GM21526 (cell line): ENCODE data around the gene CELSR1.

ENCODE experiments used
- ATAC-seq: cut with Tn5 transposase; IDR thresholded peaks from one replicate; pipeline ENCODE4 v1.9.1; 2021; ENCODE audit warnings: moderate library complexity; ENCODE audit not compliant: unreplicated experiment, low FRiP score

The CELSR1 gene

DNA sequence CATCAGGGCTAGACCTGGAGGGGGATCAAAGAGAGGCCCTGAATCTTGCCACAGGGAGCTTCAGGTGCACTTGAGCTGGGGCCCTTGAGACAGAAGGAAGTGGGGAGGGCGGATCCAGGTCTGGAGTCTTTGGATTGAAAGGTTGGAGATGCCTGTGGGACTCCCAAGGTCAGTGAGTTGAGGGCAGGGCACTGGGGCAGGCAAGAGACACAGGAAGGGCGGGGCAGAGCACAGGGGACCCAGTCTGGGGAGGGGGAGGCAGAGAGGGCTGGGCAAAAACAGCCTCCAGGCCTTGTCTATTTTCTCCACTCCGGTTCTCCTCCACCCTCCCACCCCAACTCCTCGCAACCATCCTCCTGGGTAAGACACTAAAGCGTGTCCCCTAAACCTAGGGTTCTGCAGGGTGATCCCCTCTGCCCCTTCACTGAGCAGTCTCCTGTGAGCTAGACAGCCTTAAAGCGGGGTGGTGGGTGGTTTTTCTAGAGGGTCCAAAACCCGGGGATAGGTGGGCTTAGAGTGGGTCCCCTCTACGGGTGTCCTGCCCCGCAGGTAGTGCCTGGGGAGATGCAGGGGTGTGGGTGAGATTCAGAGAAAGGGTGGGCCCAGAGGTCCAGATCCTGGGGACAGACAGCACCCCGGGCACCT is 38.6 kb upstream of the CELSR1 start:
- ATAC-seq, result no peak

DNA sequence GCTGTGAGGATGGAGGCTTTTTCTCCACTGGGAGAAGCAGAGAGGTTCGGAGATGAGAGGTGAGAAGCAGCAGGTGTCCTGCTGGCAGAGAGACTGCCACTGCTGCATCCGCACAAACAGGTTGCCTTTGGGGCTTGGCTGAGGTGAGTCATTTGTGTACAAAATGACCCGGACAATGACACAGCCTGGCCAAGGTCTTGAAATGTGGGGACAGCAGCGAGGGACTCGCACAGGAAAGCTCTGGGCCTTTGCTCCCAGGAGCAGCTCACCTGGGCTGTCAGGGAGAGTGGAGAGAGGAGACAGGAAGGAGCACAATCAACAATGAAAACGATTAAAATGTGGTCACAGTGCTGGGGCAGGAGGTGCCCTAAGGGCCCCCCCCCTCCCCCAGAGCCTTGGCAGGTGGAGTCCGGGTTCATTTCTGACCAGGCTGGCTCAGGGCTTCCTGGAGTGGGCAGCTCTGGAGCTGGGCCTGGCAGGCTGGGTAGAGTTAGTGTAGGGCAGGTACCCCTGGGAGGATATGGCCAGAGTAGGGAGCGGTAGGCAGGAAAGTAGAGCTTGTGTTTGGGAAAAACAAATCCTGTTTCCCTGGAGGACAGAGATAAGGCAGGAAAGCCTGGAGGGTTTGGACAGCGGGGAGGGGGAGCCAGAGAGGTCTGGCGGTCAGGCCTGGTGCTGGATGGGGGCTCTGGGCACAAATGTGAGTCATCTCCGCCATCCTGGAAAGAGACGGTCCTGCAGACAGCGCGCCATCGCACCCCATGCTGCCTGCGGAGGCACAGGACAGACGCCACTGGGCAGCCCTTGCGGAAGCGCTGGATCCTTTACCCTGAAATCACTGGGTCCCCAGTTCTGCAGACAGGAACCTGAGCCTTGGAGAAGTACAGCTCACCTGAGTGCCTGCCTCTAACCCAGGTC is 37.8 kb upstream of the CELSR1 start:
- ATAC-seq, result no peak

DNA sequence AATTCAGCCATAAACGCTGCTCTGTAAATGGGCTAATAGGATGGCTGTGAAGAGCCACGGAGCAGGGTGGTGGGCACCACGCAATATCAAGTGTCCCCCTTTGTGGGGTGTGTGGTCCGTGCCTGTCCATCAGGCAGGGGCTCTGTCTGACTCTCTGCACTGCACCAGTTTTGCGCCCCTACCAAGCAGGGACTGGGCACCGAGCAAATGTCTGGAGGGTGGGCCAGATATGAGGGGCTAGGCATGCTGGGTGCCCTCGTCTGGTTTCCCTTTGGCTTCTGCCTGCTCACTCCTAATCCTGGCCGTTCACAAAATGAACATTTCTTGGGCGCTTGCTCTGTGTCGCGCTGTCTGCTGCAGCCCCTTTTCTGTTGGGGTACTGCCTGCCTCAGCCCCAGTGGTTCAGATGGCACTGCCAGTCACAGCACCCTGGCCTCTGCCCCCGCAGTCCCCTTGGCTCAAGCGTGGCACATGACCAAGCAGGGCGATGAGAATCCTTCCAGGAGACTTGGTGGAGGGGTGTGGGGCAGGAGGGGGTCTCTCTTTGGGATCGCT is 37.1 kb upstream of the CELSR1 start:
- ATAC-seq, result no peak

- no peak for ATAC-seq
Measured at GRCh38 chr22:46573781-46574437, 36.5 kb upstream of the CELSR1 start.

DNA sequence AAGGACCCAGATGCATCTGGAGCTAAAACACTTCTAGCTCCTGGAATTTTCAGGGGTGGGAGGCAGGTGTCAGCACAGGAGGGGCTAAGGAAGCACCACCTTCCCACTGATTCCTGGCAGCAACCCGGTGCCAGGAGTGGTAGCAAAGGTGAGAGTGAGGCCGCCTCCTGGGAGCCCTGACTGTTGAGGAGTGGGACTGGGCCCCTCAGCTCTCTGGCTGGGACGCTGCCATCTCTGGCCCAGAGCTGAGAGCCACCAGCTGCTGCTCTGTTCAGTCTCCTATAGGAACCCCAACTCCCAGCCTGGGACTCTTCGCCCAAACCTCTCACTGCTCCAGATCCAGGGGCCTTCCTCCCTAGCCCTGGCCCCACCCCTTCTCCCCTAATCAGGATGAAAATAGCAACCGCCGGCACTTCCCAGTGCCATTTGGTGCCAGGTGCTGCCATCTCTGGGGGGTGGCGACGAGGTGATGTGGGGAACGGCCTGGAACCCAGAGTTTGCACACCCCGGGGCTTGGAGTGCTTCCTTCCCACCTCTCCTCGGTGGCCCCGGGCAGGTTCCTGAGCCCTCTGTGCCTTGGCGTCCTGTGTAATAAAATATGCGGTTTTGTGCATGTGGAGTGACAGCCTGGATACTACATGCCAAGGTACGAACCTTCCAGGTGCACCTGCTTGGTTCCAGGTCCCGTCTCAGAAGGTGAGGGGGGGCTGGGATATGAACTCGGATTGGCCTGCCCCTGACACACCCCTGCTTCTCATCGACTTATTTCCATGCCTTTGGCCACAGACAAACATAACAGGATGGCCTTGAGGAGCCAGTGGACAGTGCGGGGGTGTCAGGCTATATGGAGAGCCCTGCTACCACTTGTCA is 35.7 kb upstream of the CELSR1 start:
- no peak for ATAC-seq

GRCh38 chr22:46571642-46572250 is 34.3 kb upstream of the CELSR1 start:
- ATAC-seq, result no peak

- ATAC-seq, result no peak
Measured at GRCh38 chr22:46569848-46570695, 32.7 kb upstream of the CELSR1 start.

DNA sequence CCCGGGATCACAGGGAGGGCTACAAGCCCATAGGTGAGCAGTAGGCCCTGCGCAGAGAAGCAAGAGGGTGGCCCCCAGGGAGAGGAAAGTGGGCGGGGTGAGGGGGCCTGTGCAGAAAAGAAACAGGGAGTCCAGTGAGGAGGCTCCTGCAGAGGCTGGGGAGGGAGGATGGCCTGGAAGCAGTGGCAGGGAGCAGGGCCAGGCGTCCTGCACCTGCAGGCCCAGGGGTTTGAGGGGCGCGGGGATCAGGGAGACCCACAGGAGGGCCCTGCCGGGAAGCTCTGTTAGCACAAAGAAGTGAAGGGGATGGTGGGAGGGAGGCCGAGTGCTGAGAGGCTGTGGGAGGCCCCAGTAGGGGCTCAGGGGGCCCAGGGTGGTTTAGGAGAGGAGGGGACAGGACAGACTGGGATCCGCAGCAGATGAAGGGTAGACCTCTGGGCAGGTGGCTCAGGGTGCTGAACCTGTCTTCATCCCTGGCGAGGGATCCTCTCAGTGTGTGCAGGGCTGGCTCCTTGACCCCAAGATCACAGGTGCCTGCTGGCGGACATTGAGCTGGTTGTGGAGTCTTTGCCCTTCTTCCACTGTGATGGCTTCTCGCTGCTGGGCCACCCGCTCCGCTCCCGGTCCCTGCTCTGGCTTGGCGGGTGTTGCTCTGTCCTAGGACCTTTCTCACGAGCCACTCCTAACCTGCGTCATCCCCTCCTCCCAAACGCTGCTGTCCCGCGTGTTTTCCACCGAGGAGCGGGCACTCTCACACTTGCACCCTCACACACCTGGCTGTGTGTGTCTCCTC is 31.8 kb upstream of the CELSR1 start:
- no peak for ATAC-seq

GRCh38 chr22:46568102-46568809 is 30.8 kb upstream of the CELSR1 start:
- no peak for ATAC-seq

- ATAC-seq, result no peak
Measured at GRCh38 chr22:46567471-46567870, 30.1 kb upstream of the CELSR1 start.

DNA sequence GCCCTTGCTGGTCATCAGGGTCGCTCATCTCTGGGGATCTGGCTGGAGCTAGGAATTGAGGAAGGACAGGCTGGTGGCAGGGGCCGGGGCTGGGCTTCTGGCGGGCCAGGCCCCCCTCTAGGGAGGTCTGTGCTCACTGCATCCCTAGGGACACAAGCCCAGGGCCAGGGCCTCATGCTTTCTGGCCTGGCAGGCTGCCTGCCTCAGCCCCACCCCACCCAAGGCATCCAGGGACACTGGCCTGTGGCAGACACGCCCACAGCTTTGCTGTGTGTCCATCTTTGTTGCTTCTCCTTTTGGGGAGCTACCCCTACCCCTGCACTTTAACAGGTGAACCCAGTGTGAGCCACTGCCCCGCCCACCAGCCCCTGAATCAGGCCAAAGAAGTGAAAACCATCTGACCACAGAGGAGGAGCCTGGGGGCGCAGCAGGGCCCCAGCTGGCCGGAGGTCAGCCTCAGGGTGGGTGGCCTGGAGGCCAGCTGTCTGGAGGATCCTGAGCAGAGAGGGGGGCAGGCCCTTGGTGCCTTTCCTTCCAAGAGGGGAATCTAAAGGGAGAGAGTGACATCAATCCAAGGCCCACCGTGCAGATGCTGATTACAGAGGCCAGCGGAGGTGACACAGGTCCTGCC is 26.8 kb upstream of the CELSR1 start:
- ATAC-seq, result no peak

DNA sequence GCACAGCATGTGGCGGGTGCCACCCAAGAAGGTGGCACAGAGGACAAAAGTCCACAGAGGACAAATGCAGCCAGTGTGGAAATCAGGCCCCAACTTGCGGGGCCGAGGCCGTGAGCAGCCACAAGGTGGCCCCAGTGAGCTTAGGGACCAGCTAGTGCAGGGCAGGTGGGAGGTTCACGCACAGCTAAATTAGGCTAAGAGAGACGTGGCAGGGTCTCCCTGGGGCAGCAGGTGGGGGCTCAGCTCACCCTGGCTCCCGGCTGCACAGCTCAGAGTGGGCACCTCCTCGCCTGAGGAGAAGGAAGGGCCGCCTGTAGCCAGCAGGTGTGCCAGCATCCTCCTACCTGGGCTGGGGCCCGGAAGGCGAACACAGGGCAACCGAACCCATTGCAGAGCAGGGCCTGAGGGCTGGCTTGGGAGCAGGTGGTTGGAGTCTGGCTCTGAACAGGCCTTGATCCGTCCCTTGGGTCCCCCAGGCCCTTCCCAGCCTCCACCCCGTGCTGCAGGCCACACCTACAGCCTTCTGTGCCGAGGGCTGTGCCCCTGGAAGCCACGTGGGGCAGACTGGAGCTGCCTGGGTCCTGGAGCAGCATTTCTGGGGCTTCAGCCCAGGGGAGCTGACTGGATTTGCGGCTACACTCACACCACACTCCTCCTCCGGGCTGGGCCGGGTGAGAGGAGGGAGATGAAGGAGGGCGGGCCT is 26.1 kb upstream of the CELSR1 start:
- no peak for ATAC-seq

DNA sequence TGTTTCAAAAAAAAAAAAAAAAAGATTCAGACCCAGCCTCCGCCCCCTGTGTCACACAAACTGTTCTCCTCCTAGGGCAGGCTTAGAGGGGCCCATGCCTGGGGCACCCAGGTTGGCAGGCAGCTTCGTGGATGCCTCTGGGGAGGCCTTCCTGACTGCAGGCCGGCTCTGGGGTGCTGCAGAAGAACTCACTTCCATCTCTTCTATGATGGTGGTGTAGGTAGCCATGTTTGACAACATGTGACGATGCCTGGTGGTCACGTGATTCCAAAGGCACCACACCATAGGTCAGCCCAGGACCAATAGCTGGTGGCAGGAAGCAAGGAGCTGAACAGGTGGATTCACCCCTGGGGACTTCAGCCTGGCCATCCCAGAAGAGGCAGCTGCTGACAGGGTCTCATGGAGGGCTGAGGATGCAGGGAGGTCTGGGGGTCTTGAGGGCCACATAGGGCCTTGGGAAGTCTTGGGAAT is 24.1 kb upstream of the CELSR1 start:
- ATAC-seq, result no peak

DNA sequence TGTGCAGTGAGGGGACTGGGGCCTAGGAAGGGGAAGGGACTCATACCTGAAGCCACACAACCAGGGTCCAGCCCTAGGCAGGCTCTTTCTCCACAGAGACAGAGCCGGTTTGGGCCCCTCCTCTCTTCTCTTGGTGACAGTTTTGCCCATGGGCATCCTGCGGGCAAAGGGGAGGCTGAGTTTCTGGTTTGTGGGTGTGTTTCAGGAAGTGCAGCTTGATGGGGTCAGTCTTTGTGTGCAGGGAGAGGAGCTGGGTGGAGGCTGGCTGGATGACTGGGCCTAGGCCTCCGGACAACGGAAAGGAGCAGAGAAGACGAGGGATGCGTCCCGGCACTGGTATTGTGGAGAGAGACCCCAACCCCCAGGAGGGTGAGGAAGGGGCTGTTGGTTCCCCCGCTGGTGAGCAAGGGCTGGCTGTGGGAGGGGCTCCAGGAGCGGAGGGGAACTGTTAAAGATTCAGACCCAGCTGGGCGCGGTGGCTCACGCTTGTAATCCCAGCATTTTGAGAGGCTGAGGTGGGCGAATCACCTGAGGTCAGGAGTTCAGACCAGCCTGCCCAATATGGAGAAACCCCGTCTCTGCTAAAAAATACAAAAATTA is 23.4 kb upstream of the CELSR1 start:
- no peak for ATAC-seq

GRCh38 chr22:46557736-46558480 is 20.5 kb upstream of the CELSR1 start:
- no peak for ATAC-seq
